HFFc6 (cell line): ENCODE measurements around the gene INO80E. TPM values are rescaled to one million over a fixed set of nuclear protein-coding genes. Genes with fewer than 3 reads are reported as not detected.
"Not testable (repeated sequence)": the region's sequence is repeated elsewhere in the genome, so short reads cannot be mapped to it uniquely, and the experiment has no call there.

ENCODE experiments used
- DNase-seq: peaks from one replicate; pipeline ENCODE4 v3.0.0-alpha.2; 2018
- H3K27ac Mint-ChIP-seq: 2 replicates; pipeline ENCODE4 v1.8.0; 2020; ENCODE audit warnings: mild to moderate bottlenecking, mixed read lengths
- H3K27me3 Mint-ChIP-seq: 2 replicates; pipeline ENCODE4 v1.8.0; 2021; ENCODE audit warnings: mild to moderate bottlenecking, moderate library complexity, mixed read lengths; ENCODE audit not compliant: insufficient read depth
- H3K36me3 Mint-ChIP-seq: 2 replicates; pipeline ENCODE4 v1.8.0; 2021; ENCODE audit warnings: low read depth, mixed read lengths
- H3K4me1 Mint-ChIP-seq: 2 replicates; pipeline ENCODE4 v1.8.0; 2020; ENCODE audit warnings: low read depth, mixed read lengths
- H3K4me3 Mint-ChIP-seq: 2 replicates; pipeline ENCODE4 v1.8.0; 2020; ENCODE audit warnings: mild to moderate bottlenecking, moderate library complexity, mixed read lengths
- H3K9me3 Mint-ChIP-seq: 2 replicates; pipeline ENCODE4 v1.8.0; 2020; ENCODE audit warnings: mild to moderate bottlenecking, mixed read lengths
- total RNA-seq, 6 experiments: library from RNA; stranded (reverse); fragmentation: NEBNext Ultra II Directional; extraction: Animal tissue kit (Norgen Biotek cat#: 25700); gene quantifications; 2 replicates in 1 of 6; 3 replicates in 5 of 6; pipeline ENCODE4 v1.2.3, GENCODE V29; 2021
- TF ChIP-seq, protein P1 (sequence below): fragments of 200-600 bp; sonication (generic); IDR thresholded peaks from 2 replicates; pipeline ENCODE4 v1.5.0; 2021; ENCODE audit warnings: antibody characterized with exemption, mild to moderate bottlenecking

Gene INO80E
- total RNA-seq, 6 experiments from 2014 or later, result 61.0 to 77.4 (median 73.8) TPM

DNA sequence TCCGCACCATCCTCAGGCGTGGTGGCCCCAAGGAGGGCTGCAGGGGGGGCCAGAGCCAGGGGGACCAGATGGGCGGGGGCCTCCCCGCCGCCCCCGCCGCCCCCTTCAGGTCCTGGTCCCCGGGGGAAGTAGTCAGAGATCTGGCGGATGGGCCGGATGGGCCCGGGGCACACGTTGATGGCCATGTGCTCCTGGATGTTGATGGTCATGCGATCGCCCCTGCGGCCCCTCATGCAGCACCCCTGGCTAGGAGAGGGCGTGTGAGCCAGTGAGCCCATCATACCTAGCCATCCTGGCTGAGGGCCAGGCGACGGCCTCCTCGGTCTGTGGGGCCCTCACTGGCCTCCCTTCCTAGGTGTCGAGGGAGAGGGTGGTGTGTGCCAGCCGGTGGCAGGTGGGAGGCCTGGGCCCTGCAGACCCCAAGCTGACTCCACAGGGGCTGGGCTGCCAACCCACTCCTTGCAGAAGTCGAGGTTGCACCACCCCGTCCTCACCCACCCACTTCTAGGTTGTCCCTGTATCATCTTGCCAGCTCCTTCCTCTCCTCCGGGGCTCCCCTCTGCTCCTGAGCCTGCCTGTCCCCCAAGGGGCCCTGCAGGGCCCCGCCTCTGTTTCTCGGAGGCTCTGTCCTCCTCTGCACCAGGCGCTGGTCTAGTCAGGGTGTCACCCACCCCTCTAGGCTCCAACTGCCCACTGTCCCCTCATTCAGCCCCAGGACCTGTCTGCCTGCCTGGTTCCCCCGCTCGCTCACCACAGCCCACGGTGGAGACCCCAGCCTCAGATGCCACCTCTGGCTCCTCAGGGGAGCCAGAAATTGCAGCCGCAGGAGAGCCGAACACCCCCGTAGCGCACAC lies 14.2 kb downstream of the INO80E start:
- no peak overlapping the region; the same call in 1 of the 2 replicates for H3K4me3 Mint-ChIP-seq
- H3K9me3 Mint-ChIP-seq, result no peaks in the 10 kb centered on the region
- TF ChIP-seq, protein P1, sequence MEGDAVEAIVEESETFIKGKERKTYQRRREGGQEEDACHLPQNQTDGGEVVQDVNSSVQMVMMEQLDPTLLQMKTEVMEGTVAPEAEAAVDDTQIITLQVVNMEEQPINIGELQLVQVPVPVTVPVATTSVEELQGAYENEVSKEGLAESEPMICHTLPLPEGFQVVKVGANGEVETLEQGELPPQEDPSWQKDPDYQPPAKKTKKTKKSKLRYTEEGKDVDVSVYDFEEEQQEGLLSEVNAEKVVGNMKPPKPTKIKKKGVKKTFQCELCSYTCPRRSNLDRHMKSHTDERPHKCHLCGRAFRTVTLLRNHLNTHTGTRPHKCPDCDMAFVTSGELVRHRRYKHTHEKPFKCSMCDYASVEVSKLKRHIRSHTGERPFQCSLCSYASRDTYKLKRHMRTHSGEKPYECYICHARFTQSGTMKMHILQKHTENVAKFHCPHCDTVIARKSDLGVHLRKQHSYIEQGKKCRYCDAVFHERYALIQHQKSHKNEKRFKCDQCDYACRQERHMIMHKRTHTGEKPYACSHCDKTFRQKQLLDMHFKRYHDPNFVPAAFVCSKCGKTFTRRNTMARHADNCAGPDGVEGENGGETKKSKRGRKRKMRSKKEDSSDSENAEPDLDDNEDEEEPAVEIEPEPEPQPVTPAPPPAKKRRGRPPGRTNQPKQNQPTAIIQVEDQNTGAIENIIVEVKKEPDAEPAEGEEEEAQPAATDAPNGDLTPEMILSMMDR, result no peak
- H3K4me1 Mint-ChIP-seq, result no peaks in the 10 kb centered on the region
- peaks cover 21% of the 10 kb centered on the region for H3K27me3 Mint-ChIP-seq
- DNase-seq, result no peak
- H3K36me3 Mint-ChIP-seq, result no peaks in the 10 kb centered on the region
- no peak overlapping the region for H3K27ac Mint-ChIP-seq

- no peaks in the 10 kb centered on the region for H3K36me3 Mint-ChIP-seq
Measured at GRCh38 chr16:30010844-30011713, 15.0 kb downstream of the INO80E start, which contains the start of gene DOC2A. TSS of gene DOC2A (minus strand) at chr16:30011027. CDS start at chr16:30010222, 805 bp downstream.

DNA sequence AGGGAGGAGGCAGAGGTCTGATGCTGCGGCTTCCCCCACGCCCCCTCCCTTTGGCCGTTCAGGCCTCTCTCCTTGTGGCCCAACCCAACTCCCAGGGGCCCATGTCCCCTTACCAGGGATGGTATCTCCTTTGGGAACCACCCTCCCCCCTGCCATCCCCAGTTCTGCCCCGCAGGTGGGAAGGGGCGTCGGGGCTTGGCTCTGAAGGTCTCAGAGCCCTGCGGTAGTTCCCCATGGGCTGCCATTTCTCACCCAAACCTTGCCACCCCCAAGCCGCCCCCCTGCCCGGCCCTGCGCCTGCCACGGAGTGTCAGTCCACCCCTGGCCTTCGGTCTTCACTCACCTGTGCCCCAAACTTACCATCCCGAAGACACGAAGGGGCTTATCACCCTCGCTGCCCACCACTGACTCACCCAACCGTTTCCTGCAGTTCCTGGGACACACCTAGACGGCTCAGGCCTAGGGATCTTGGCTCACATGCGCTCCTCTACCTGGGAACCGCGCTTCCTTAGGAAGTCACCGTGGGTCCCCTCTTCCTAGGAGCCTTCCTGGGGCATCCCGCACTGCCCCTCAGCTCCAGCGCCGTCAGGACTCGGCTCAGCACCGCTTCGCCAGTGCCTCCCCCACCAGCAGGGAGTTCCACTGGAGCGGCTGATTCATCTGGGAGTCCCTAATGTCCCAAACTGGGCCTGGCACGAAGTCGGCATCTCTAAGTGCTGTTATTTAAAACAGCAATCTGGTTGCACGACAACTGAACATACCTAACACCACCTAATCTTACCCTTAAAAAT lies 15.9 kb downstream of the INO80E start:
- no peak overlapping the region for H3K27ac Mint-ChIP-seq
- no peak for DNase-seq
- no peaks in the 10 kb centered on the region for H3K4me1 Mint-ChIP-seq
- H3K27me3 Mint-ChIP-seq, result peaks cover 21% of the 10 kb centered on the region
- no peaks in the 10 kb centered on the region for H3K9me3 Mint-ChIP-seq
- no peaks in the 10 kb centered on the region for H3K36me3 Mint-ChIP-seq
- TF ChIP-seq, protein P1, result no peak
- peak overlapping the region; percentile 48 for H3K4me3 Mint-ChIP-seq

More at GRCh38 chr16:30010844-30011713, 15.0 kb downstream of the INO80E start, which contains the start of gene DOC2A:
- DNase-seq, result no peak
- H3K27ac Mint-ChIP-seq, result no peak within 1 kb of the TSS
- TF ChIP-seq, protein P1, result no peak
- no peaks in the 10 kb centered on the region for H3K4me1 Mint-ChIP-seq
- no peaks in the 10 kb centered on the region for H3K9me3 Mint-ChIP-seq
- peak within 1 kb of the TSS; percentile 48; the same call in 1 of the 2 replicates for H3K4me3 Mint-ChIP-seq
- peaks cover 21% of the 10 kb centered on the region for H3K27me3 Mint-ChIP-seq

DNA sequence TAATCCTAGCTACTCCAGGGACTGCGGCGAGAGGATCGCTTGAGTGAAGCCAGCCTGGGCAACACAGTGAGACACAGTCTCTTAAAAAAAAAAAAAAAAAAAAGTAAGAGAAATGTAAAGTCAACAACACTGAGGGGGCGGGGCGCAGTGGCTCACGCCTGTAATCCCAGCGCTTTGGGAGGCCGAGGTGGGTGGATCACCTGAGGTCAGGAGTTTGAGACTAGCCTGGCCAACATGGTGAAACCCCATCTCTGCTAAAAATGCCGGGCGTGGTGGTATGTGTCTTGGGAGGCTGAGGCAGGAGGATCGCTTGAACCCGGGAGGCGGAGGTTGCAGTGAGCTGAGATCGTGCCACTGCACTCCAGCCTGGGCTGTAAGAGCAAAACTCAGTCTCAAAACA lies 16.6 kb downstream of the INO80E start:
- not testable (repeated sequence) for H3K36me3 Mint-ChIP-seq, DNase-seq, H3K4me1 Mint-ChIP-seq, H3K27ac Mint-ChIP-seq, H3K4me3 Mint-ChIP-seq, H3K9me3 Mint-ChIP-seq
- peaks cover 22% of the 10 kb centered on the region for H3K27me3 Mint-ChIP-seq

GRCh38 chr16:30015450-30015849 lies 19.4 kb downstream of the INO80E start:
- not testable (repeated sequence) for H3K36me3 Mint-ChIP-seq, H3K4me3 Mint-ChIP-seq

More at GRCh38 chr16:30015450-30015849, 19.4 kb downstream of the INO80E start:
- peaks cover 13% of the 10 kb centered on the region for H3K4me1 Mint-ChIP-seq
- not testable (repeated sequence) for H3K9me3 Mint-ChIP-seq, H3K27ac Mint-ChIP-seq, DNase-seq, H3K27me3 Mint-ChIP-seq
